WTC11 (cell line): ENCODE results near the gene R3HDM1. TPM values are rescaled to one million over a fixed set of nuclear protein-coding genes. Genes with fewer than 3 reads are reported as not detected.
A peak's percentile ranks its signal among the peaks of the same experiment; 100 is the strongest.

Experiments
- CBFB ChIP-seq: sonication (generic); formaldehyde crosslinking; IDR thresholded peaks from 2 replicates; pipeline ENCODE4 v1.8.1; 2022; ENCODE audit warnings: mild to moderate bottlenecking, low read depth, missing genetic modification reagents
- EMX1 ChIP-seq: fragments of 250-450 bp; sonication (Bioruptor Pico); IDR thresholded peaks from 2 replicates; pipeline ENCODE4 v1.8.0; 2021; ENCODE audit warnings: mild to moderate bottlenecking
- GABPB1 ChIP-seq: sonication (generic); formaldehyde crosslinking; IDR thresholded peaks from 2 replicates; pipeline ENCODE4 v1.8.1; 2023; ENCODE audit warnings: mild to moderate bottlenecking, missing genetic modification reagents
- OVOL2 ChIP-seq: fragments of 250-450 bp; sonication (Bioruptor Pico); IDR thresholded peaks from 2 replicates; pipeline ENCODE4 v1.9.0; 2021; ENCODE audit warnings: mild to moderate bottlenecking, borderline replicate concordance
- PRRX2 ChIP-seq: fragments of 250-450 bp; sonication (Bioruptor Pico); IDR thresholded peaks from 2 replicates; pipeline ENCODE4 v1.8.0; 2021; ENCODE audit warnings: mild to moderate bottlenecking
- RELA ChIP-seq: sonication (generic); formaldehyde crosslinking; IDR thresholded peaks from 2 replicates; pipeline ENCODE4 v1.8.1; 2022; ENCODE audit warnings: missing genetic modification reagents, mild to moderate bottlenecking, borderline replicate concordance
- SMAD3 ChIP-seq: sonication (generic); formaldehyde crosslinking; IDR thresholded peaks from 2 replicates; pipeline ENCODE4 v1.8.0; 2022; ENCODE audit warnings: missing genetic modification reagents, mild to moderate bottlenecking, borderline replicate concordance
- SMAD4 ChIP-seq: sonication (generic); formaldehyde crosslinking; IDR thresholded peaks from 2 replicates; pipeline ENCODE4 v1.8.0; 2022; ENCODE audit warnings: mild to moderate bottlenecking, missing genetic modification reagents
- TEAD4 ChIP-seq: sonication (generic); formaldehyde crosslinking; IDR thresholded peaks from 2 replicates; pipeline ENCODE4 v1.8.0; 2022; ENCODE audit warnings: mild to moderate bottlenecking, missing genetic modification reagents
- ZNF138 ChIP-seq: sonication (generic); formaldehyde crosslinking; conservative IDR thresholded peaks from 2 replicates; pipeline ENCODE4 v1.8.1; 2022; ENCODE audit warnings: mild to moderate bottlenecking, moderate library complexity, missing genetic modification reagents
- ZNF317 ChIP-seq: sonication (generic); formaldehyde crosslinking; IDR thresholded peaks from 2 replicates; pipeline ENCODE4 v1.8.1; 2023; ENCODE audit warnings: low read depth, mild to moderate bottlenecking, moderate library complexity, missing genetic modification reagents, borderline replicate concordance
- total RNA-seq: library from RNA; stranded (reverse); gene quantifications from 3 replicates; pipeline ENCODE4 v1.2.3, GENCODE V29; 2021
- TF ChIP-seq, protein P1 (sequence below): sonication (generic); formaldehyde crosslinking; IDR thresholded peaks from 2 replicates; pipeline ENCODE4 v1.8.0; 2023; ENCODE audit warnings: missing genetic modification reagents, mild to moderate bottlenecking, borderline replicate concordance
- TF ChIP-seq, protein P2 (sequence below): fragments of 250-450 bp; sonication (Bioruptor Pico); IDR thresholded peaks from 2 replicates; pipeline ENCODE4 v1.9.0; 2021; ENCODE audit warnings: mild to moderate bottlenecking
- TF ChIP-seq, protein P3 (sequence below): sonication (generic); formaldehyde crosslinking; IDR thresholded peaks from 2 replicates; pipeline ENCODE4 v1.8.0; 2022; ENCODE audit warnings: mild to moderate bottlenecking, missing genetic modification reagents
- TF ChIP-seq, protein P4 (sequence below): fragments of 250-450 bp; sonication (Bioruptor Pico); IDR thresholded peaks from 2 replicates; pipeline ENCODE4 v1.9.0; 2021; ENCODE audit warnings: mild to moderate bottlenecking, borderline replicate concordance
- TF ChIP-seq, protein P5 (sequence below): sonication (generic); formaldehyde crosslinking; IDR thresholded peaks from 2 replicates; pipeline ENCODE4 v1.8.1; 2023; ENCODE audit warnings: mild to moderate bottlenecking, missing genetic modification reagents
- TF ChIP-seq, protein P6 (sequence below): sonication (generic); formaldehyde crosslinking; IDR thresholded peaks from 2 replicates; pipeline ENCODE4 v1.8.1; 2022; ENCODE audit warnings: mild to moderate bottlenecking, moderate library complexity, missing genetic modification reagents
- TF ChIP-seq, protein P7 (sequence below): sonication (generic); formaldehyde crosslinking; IDR thresholded peaks from 2 replicates; pipeline ENCODE4 v1.8.1; 2023; ENCODE audit warnings: mild to moderate bottlenecking, moderate library complexity, missing genetic modification reagents
- TF ChIP-seq, protein P8 (sequence below): sonication (generic); formaldehyde crosslinking; conservative IDR thresholded peaks from 2 replicates; pipeline ENCODE4 v1.8.1; 2023; ENCODE audit warnings: mild to moderate bottlenecking, low read depth, missing genetic modification reagents, moderate library complexity

The R3HDM1 gene
- total RNA-seq, 1 experiment from 2014 or later, result 58.4 TPM

DNA sequence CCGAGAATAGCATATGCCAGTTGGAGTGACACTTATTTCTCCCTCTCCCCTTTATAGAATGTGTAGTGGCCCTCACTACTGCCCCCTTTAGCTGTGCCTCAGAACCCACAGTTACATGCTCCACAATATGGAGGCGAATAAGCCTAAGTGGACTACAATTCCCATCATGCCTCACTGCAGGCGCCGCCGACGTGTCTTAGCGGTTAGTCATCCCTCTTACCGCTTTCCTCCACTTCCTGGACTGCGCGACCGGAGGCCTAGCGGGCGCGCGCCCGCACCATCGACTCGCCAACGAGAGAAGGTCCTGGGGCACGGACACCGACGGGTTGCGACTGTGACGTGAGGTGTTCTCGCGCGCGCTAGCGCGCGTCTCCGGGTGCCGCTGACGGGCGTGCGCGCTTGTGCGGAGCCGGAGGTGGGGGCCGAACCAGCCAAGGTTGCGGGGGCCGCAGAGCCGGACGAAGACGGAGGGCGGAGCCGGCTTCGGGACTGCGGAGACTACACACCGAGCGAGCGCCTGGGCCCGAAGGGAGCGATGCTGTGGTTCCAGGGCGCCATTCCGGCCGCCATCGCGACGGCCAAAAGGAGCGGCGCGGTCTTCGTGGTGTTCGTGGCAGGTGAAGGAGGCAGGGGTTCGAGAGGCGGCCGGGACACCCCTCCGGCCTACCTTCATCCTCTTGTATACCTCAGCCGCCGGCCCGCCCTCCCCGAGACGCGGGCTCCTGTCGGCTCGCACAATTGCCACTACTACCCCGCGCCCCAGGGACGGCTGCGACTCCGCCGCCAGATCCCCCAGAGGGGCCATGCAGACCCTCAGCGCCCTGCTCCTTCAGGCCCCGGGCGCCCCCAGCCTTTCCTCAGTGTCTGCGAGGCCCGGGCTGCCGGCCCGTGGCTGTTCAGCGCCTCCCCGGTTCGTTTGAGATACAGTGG lies 210.4 kb downstream of the R3HDM1 start, which contains the start of gene UBXN4 (continued):
- TF ChIP-seq, protein P1, sequence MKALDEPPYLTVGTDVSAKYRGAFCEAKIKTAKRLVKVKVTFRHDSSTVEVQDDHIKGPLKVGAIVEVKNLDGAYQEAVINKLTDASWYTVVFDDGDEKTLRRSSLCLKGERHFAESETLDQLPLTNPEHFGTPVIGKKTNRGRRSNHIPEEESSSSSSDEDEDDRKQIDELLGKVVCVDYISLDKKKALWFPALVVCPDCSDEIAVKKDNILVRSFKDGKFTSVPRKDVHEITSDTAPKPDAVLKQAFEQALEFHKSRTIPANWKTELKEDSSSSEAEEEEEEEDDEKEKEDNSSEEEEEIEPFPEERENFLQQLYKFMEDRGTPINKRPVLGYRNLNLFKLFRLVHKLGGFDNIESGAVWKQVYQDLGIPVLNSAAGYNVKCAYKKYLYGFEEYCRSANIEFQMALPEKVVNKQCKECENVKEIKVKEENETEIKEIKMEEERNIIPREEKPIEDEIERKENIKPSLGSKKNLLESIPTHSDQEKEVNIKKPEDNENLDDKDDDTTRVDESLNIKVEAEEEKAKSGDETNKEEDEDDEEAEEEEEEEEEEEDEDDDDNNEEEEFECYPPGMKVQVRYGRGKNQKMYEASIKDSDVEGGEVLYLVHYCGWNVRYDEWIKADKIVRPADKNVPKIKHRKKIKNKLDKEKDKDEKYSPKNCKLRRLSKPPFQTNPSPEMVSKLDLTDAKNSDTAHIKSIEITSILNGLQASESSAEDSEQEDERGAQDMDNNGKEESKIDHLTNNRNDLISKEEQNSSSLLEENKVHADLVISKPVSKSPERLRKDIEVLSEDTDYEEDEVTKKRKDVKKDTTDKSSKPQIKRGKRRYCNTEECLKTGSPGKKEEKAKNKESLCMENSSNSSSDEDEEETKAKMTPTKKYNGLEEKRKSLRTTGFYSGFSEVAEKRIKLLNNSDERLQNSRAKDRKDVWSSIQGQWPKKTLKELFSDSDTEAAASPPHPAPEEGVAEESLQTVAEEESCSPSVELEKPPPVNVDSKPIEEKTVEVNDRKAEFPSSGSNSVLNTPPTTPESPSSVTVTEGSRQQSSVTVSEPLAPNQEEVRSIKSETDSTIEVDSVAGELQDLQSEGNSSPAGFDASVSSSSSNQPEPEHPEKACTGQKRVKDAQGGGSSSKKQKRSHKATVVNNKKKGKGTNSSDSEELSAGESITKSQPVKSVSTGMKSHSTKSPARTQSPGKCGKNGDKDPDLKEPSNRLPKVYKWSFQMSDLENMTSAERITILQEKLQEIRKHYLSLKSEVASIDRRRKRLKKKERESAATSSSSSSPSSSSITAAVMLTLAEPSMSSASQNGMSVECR (CRISPR knock-in tag), result peak; percentile 50; the same call in 1 of the 2 replicates
- TF ChIP-seq CBFB (CRISPR knock-in tag) (no peak), SMAD3 (CRISPR knock-in tag) (peak; percentile 20; the same call in 1 of the 2 replicates), OVOL2 (CRISPR knock-in tag) (no peak), SMAD4 (CRISPR knock-in tag) (no peak), RELA (CRISPR knock-in tag) (peak; percentile 86; the same call in 1 of the 2 replicates), PRRX2 (CRISPR knock-in tag) (peak; percentile 77; the same call in 1 of the 2 replicates), EMX1 (no peak; the same call in 1 of the 2 replicates), ZNF138 (CRISPR knock-in tag) (no peak), ZNF317 (CRISPR knock-in tag) (0 out of 2 replicates have a peak, but pooled peaks have one; percentile 28), GABPB1 (CRISPR knock-in tag) (peak; percentile 69; the same call in 1 of the 2 replicates), TEAD4 (CRISPR knock-in tag) (no peak)
- TF ChIP-seq, protein P2, sequence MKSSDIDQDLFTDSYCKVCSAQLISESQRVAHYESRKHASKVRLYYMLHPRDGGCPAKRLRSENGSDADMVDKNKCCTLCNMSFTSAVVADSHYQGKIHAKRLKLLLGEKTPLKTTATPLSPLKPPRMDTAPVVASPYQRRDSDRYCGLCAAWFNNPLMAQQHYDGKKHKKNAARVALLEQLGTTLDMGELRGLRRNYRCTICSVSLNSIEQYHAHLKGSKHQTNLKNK (CRISPR knock-in tag), result no peak
- TF ChIP-seq, protein P3, sequence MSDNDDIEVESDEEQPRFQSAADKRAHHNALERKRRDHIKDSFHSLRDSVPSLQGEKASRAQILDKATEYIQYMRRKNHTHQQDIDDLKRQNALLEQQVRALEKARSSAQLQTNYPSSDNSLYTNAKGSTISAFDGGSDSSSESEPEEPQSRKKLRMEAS, result peak; percentile 79
- TF ChIP-seq, protein P4, sequence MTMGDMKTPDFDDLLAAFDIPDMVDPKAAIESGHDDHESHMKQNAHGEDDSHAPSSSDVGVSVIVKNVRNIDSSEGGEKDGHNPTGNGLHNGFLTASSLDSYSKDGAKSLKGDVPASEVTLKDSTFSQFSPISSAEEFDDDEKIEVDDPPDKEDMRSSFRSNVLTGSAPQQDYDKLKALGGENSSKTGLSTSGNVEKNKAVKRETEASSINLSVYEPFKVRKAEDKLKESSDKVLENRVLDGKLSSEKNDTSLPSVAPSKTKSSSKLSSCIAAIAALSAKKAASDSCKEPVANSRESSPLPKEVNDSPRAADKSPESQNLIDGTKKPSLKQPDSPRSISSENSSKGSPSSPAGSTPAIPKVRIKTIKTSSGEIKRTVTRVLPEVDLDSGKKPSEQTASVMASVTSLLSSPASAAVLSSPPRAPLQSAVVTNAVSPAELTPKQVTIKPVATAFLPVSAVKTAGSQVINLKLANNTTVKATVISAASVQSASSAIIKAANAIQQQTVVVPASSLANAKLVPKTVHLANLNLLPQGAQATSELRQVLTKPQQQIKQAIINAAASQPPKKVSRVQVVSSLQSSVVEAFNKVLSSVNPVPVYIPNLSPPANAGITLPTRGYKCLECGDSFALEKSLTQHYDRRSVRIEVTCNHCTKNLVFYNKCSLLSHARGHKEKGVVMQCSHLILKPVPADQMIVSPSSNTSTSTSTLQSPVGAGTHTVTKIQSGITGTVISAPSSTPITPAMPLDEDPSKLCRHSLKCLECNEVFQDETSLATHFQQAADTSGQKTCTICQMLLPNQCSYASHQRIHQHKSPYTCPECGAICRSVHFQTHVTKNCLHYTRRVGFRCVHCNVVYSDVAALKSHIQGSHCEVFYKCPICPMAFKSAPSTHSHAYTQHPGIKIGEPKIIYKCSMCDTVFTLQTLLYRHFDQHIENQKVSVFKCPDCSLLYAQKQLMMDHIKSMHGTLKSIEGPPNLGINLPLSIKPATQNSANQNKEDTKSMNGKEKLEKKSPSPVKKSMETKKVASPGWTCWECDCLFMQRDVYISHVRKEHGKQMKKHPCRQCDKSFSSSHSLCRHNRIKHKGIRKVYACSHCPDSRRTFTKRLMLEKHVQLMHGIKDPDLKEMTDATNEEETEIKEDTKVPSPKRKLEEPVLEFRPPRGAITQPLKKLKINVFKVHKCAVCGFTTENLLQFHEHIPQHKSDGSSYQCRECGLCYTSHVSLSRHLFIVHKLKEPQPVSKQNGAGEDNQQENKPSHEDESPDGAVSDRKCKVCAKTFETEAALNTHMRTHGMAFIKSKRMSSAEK (CRISPR knock-in tag), result no peak
- TF ChIP-seq, protein P5, sequence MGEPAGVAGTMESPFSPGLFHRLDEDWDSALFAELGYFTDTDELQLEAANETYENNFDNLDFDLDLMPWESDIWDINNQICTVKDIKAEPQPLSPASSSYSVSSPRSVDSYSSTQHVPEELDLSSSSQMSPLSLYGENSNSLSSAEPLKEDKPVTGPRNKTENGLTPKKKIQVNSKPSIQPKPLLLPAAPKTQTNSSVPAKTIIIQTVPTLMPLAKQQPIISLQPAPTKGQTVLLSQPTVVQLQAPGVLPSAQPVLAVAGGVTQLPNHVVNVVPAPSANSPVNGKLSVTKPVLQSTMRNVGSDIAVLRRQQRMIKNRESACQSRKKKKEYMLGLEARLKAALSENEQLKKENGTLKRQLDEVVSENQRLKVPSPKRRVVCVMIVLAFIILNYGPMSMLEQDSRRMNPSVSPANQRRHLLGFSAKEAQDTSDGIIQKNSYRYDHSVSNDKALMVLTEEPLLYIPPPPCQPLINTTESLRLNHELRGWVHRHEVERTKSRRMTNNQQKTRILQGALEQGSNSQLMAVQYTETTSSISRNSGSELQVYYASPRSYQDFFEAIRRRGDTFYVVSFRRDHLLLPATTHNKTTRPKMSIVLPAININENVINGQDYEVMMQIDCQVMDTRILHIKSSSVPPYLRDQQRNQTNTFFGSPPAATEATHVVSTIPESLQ (CRISPR knock-in tag), result no peak
- TF ChIP-seq, protein P6, sequence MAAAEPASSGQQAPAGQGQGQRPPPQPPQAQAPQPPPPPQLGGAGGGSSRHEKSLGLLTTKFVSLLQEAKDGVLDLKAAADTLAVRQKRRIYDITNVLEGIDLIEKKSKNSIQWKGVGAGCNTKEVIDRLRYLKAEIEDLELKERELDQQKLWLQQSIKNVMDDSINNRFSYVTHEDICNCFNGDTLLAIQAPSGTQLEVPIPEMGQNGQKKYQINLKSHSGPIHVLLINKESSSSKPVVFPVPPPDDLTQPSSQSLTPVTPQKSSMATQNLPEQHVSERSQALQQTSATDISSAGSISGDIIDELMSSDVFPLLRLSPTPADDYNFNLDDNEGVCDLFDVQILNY, result peak; percentile 90
- TF ChIP-seq, protein P7, sequence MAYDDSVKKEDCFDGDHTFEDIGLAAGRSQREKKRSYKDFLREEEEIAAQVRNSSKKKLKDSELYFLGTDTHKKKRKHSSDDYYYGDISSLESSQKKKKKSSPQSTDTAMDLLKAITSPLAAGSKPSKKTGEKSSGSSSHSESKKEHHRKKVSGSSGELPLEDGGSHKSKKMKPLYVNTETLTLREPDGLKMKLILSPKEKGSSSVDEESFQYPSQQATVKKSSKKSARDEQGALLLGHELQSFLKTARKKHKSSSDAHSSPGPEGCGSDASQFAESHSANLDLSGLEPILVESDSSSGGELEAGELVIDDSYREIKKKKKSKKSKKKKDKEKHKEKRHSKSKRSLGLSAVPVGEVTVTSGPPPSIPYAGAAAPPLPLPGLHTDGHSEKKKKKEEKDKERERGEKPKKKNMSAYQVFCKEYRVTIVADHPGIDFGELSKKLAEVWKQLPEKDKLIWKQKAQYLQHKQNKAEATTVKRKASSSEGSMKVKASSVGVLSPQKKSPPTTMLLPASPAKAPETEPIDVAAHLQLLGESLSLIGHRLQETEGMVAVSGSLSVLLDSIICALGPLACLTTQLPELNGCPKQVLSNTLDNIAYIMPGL (CRISPR knock-in tag), result peak; percentile 97
- TF ChIP-seq, protein P8, sequence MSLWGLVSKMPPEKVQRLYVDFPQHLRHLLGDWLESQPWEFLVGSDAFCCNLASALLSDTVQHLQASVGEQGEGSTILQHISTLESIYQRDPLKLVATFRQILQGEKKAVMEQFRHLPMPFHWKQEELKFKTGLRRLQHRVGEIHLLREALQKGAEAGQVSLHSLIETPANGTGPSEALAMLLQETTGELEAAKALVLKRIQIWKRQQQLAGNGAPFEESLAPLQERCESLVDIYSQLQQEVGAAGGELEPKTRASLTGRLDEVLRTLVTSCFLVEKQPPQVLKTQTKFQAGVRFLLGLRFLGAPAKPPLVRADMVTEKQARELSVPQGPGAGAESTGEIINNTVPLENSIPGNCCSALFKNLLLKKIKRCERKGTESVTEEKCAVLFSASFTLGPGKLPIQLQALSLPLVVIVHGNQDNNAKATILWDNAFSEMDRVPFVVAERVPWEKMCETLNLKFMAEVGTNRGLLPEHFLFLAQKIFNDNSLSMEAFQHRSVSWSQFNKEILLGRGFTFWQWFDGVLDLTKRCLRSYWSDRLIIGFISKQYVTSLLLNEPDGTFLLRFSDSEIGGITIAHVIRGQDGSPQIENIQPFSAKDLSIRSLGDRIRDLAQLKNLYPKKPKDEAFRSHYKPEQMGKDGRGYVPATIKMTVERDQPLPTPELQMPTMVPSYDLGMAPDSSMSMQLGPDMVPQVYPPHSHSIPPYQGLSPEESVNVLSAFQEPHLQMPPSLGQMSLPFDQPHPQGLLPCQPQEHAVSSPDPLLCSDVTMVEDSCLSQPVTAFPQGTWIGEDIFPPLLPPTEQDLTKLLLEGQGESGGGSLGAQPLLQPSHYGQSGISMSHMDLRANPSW (CRISPR knock-in tag), result no peak
